ENCODE results near the gene ALDH2.

- TF ChIP-seq CTCF (IDR thresholded peaks at IDR 0.05) (no peak), POLR2A (IDR thresholded peaks at IDR 0.05) (no peak)
These were observed 8.8 kb downstream of the ALDH2 start for GRCh38 chr12:111775205-111776193.
